GM12878 (cell line): ENCODE data around the gene SLC6A7. TPM values are rescaled to one million over a fixed set of nuclear protein-coding genes. Genes with fewer than 3 reads are reported as not detected.
A peak's percentile ranks its signal among the peaks of the same experiment; 100 is the strongest.

Source experiments
- ATAC-seq: fragments of 200-7000 bp; cut with Tn5 transposase; 3 replicates; pipeline ENCODE4 v1.9.1; 2020; ENCODE audit warnings: mild to moderate bottlenecking, moderate library complexity
- BruUV-seq: library from RNA; stranded (reverse); fragments of 400-500 nt; replicated peaks from 2 replicates; lab custom pipeline; 2021; lab: Mats Ljungman, UMichigan
- CTCF ChIA-PET: fragments of 300-600 bp; sonication (Branson Sonifier 250); formaldehyde crosslinking; extraction: SDS; loops from one replicate; lab custom pipeline; 2021; ENCODE audit warnings: inconsistent platforms; lab: Yijun Ruan, JAX
- POLR2A ChIA-PET: fragments of 350-600 bp; formaldehyde crosslinking; extraction: SDS; loops from one replicate; lab custom pipeline; 2021; ENCODE audit warnings: inconsistent platforms; lab: Charles Lee
- RAD21 ChIA-PET: fragments of 300-600 bp; sonication (Branson Sonifier 250); formaldehyde crosslinking; loops from one replicate; lab custom pipeline; 2023; ENCODE audit warnings: antibody characterized with exemption; ENCODE audit not compliant: unreplicated experiment; lab: Charles Lee
- SMC1A ChIA-PET: fragments of 300-600 bp; sonication (Branson Sonifier 250); formaldehyde crosslinking; loops from one replicate; lab custom pipeline; 2023; ENCODE audit not compliant: unreplicated experiment, uncharacterized antibody; lab: Charles Lee
- DNase-seq: peaks from one replicate; pipeline ENCODE4 v3.0.0-alpha.2; 2011; ENCODE audit warnings: low read depth, low spot score
- FAIRE-seq: peaks from 3 replicates; lab custom pipeline; 2011; peaks lifted over from hg19 to GRCh38; lab: Jason Lieb, UNC
- H2AFZ ChIP-seq: 2 replicates; pipeline ENCODE4 v1.6.0; 2011; ENCODE audit warnings: low read depth, low read length, control low read depth; ENCODE audit not compliant: control insufficient read depth
- H3K27ac ChIP-seq: 2 replicates; pipeline ENCODE4 v1.5.1; 2011; ENCODE audit warnings: control low read depth; ENCODE audit not compliant: control insufficient read depth, insufficient read depth
- H3K27me3 ChIP-seq, 2 experiments: replicated peaks in 1 of 2; 2 replicates each; pipeline versions ENCODE4 v1.6.0 to v1.6.1; 2011; ENCODE audit warnings: low read length in 1 of 2; ENCODE audit not compliant: control insufficient read depth in 2 of 2, insufficient read depth in 2 of 2
- H3K36me3 ChIP-seq, 2 experiments: 2 replicates each; pipeline ENCODE4 v1.5.1; 2011; ENCODE audit warnings: low read length in 1 of 2; ENCODE audit not compliant: control insufficient read depth in 2 of 2, insufficient read depth in 2 of 2
- H3K4me1 ChIP-seq: 2 replicates; pipeline ENCODE4 v1.6.1; 2011; ENCODE audit warnings: mild to moderate bottlenecking, low read length, moderate library complexity, mixed read lengths; ENCODE audit not compliant: control insufficient read depth, insufficient read depth
- H3K4me2 ChIP-seq: 2 replicates; pipeline ENCODE4 v1.6.0; 2011; ENCODE audit warnings: control low read depth; ENCODE audit not compliant: control insufficient read depth, insufficient read depth
- H3K4me3 ChIP-seq: fragments of 200-600 bp; sonication (generic); 2 replicates; pipeline ENCODE4 v1.5.1; 2016
- H3K79me2 ChIP-seq: 2 replicates; pipeline ENCODE4 v1.6.0; 2011; ENCODE audit warnings: low read length; ENCODE audit not compliant: control insufficient read depth, insufficient read depth
- H3K9ac ChIP-seq: 2 replicates; pipeline ENCODE4 v1.8.0; 2011; ENCODE audit warnings: low read length, control low read depth, mixed read lengths; ENCODE audit not compliant: control insufficient read depth, insufficient read depth
- H3K9me3 ChIP-seq: replicated peaks from 3 replicates; pipeline ENCODE4 v1.5.1; 2011; ENCODE audit warnings: mild to moderate bottlenecking, low read length; ENCODE audit not compliant: control insufficient read depth, insufficient read depth
- H4K20me1 ChIP-seq: 2 replicates; pipeline ENCODE4 v1.6.0; 2011; ENCODE audit not compliant: control insufficient read depth, insufficient read depth
- BHLHE40 ChIP-seq, 2 experiments: fragments of 450-650 bp in 1 of 2; IDR thresholded peaks; 2 replicates each; pipeline ENCODE4 v1.6.1; 2011 to 2017; ENCODE audit warnings: low read depth in 2 of 2, borderline replicate concordance in 1 of 2, improper control_type of control experiment in 1 of 2, low read length in 1 of 2, mild to moderate bottlenecking in 1 of 2
- CHD2 ChIP-seq: IDR thresholded peaks from 2 replicates; pipeline ENCODE4 v1.6.1; 2011; ENCODE audit warnings: low read depth, low read length, improper control_type of control experiment, borderline replicate concordance
- HDAC2 ChIP-seq: fragments of 200-600 bp; sonication (generic); IDR thresholded peaks from 2 replicates; pipeline ENCODE4 v1.6.1; 2017
- IKZF1 ChIP-seq: fragments of 450-650 bp; conservative IDR thresholded peaks from 2 replicates; pipeline ENCODE4 v1.6.1; 2017; ENCODE audit warnings: antibody characterized with exemption, mild to moderate bottlenecking
- MAX ChIP-seq: IDR thresholded peaks from 2 replicates; pipeline ENCODE4 v1.6.1; 2012; ENCODE audit warnings: low read depth, low read length, improper control_type of control experiment
- MTA2 ChIP-seq: fragments of 450-650 bp; IDR thresholded peaks from 2 replicates; pipeline ENCODE4 v1.6.1; 2016; ENCODE audit warnings: low read depth, mild to moderate bottlenecking, moderate library complexity
- MTA3 ChIP-seq: IDR thresholded peaks from 2 replicates; pipeline ENCODE4 v1.6.1; 2012; ENCODE audit warnings: low read length, inconsistent platforms, borderline replicate concordance
- NFYB ChIP-seq: IDR thresholded peaks from 2 replicates; pipeline ENCODE4 v1.6.1; 2011; ENCODE audit warnings: low read depth, mild to moderate bottlenecking, low read length, improper control_type of control experiment, moderate library complexity; ENCODE audit not compliant: insufficient read depth
- PKNOX1 ChIP-seq: fragments of 450-650 bp; IDR thresholded peaks from 2 replicates; pipeline ENCODE4 v1.6.1; 2016; ENCODE audit warnings: mild to moderate bottlenecking
- RELB ChIP-seq: fragments of 450-650 bp; IDR thresholded peaks from 2 replicates; pipeline ENCODE4 v1.6.1; 2017; ENCODE audit warnings: low read depth, mild to moderate bottlenecking, moderate library complexity
- SIN3A ChIP-seq: IDR thresholded peaks from 2 replicates; pipeline ENCODE4 v1.6.1; 2012; ENCODE audit warnings: low read depth, low read length, improper control_type of control experiment
- TAF1 ChIP-seq: IDR thresholded peaks from 2 replicates; pipeline ENCODE4 v1.6.1; 2011; ENCODE audit warnings: mild to moderate bottlenecking, low read depth, low read length, borderline replicate concordance
- WGBS: methylation state at CpG from one replicate; pipeline ENCODE4 v1.1.6; 2016; ENCODE audit warnings: low lambda C conversion rate; ENCODE audit not compliant: insufficient replicate concordance, insufficient coverage; ENCODE audit errors: missing lambda C conversion rate; 5-methylcytosine and 5-hydroxymethylcytosine counted together
- in situ Hi-C: fragments of 300-500 bp; cut with MboI; formaldehyde crosslinking; loops from 9 replicates; pipeline ENCODE4 v1.14.3; 2018; ENCODE audit warnings: mixed read lengths
- intact Hi-C: fragments of 100-400 bp; cut with micrococcal nuclease; formaldehyde crosslinking; loops from one replicate; pipeline ENCODE4 v1.14.2; 2022; ENCODE audit not compliant: unreplicated experiment
- polyA plus RNA-seq, 11 experiments: library from polyadenylated mRNA; depleted of rRNA in 4 of 11; unstranded in 6 of 11; stranded (reverse) in 5 of 11; fragments of >200 nt; fragmentation: Nextera tagmentation in 4 of 11; fragmentation: Illumina TruSeq in 1 of 11; extraction: Ambion mirVana in 4 of 11; extraction: Trizol in 1 of 11; gene quantifications; 1 replicate in 1 of 11; 2 replicates in 10 of 11; pipeline versions ENCODE4 v1.2.1 to v1.2.3, GENCODE V29; 2011 to 2016; ENCODE audit warnings: inconsistent platforms in 2 of 11, missing spikeins in 2 of 11, low read depth in 1 of 11
- total RNA-seq, 4 experiments: library from RNA; depleted of rRNA in 3 of 4; stranded (reverse); fragments of >200 nt in 3 of 4; fragmentation: Illumina TruSeq in 1 of 4; extraction: Trizol in 1 of 4; gene quantifications; 2 replicates each; pipeline versions ENCODE4 v1.2.1 to v1.2.3, GENCODE V29; 2013 to 2021
- TF ChIP-seq, protein P1 (sequence below): fragments of 450-650 bp; IDR thresholded peaks from 2 replicates; pipeline ENCODE4 v1.6.1; 2017; ENCODE audit warnings: mild to moderate bottlenecking, low read depth, inconsistent platforms; ENCODE audit not compliant: poor library complexity, severe bottlenecking
- TF ChIP-seq, protein P2 (sequence below): IDR thresholded peaks from 2 replicates; pipeline ENCODE4 v1.6.1; 2012; ENCODE audit warnings: low read length, inconsistent platforms

Gene SLC6A7
- total and polyA plus RNA-seq, 10 of the 15 experiments (the other 5 are each of a cell fraction or from before 2014, with no cell fraction given) = 0.01 to 0.15 (median 0.06) TPM; not detected in 7

DNA sequence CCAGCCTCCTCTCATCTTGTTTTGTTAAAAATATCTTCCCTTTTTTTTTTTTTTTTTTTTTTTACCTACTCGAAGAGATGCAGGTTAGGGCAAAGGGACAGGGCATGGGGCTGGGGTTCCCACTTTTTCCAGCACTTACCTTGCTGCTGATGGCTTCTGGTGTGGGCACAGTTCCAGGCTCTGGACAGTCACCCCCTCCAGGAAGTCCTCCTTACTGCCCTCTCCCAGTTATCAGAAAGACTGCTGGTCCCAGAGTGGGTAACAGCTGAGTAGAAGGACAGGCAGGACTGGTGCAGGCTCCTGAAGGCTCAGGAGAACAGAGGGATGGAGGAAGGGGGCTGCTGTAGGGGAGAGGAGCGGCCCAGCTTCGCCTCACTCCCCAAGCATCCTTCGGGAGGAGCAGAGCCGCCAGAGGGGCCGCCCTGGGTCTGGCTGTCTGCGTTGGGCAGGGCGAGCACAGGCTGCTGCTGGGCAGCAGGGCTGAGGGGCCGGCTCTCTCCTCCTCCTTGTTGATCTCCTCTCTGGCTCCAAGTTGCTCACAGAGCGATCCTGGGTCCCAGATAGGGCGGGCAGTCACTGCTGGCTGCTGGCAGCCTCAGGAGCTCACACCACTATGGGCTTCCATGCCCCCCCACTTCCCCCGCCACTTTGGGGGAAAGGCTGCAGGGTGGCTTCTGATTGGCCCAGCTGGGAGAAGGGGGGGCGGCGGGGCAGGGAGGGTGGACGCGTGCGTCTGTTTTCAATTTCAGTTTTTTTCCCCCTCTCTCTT, 34.4 kb upstream of the SLC6A7 start, which contains the start of gene PDGFRB:
TSS of gene PDGFRB (minus strand) at position 588 of the 769 bp plus-strand sequence. CDS start 18,798 bp downstream, outside the sequence.
- ChIA-PET SMC1A (interaction anchor here (0.9 to 1.1 kb wide), 2 partner anchors 10 to 20 kb away, joined by 3 to 5 read pairs; no protein-coding TSS in a partner anchor), POLR2A (interaction anchor here (0.5 to 1.3 kb wide), 7 partner anchors 10 to 321 kb away, joined by 3 to 5 read pairs (median 3); no protein-coding TSS in a partner anchor), CTCF (interaction anchor here (0.6 to 3.4 kb wide), 5 partner anchors 10 to 25 kb away, joined by 3 to 13 read pairs (median 3); no protein-coding TSS in a partner anchor), RAD21 (interaction anchor here (0.6 to 3.1 kb wide), 2 partner anchors 10 to 150 kb away, joined by 3 to 13 read pairs; no protein-coding TSS in a partner anchor)
- Histone ChIP-seq H3K4me1 (peaks cover 12% of the 10 kb centered on the region), H2AFZ (peak within 1 kb of the TSS; percentile 49), H3K79me2 (no peaks in the 10 kb centered on the region), H3K9ac (peak within 1 kb of the TSS; percentile 46), H3K27me3 (no peaks in the 10 kb centered on the region), H4K20me1 (no peaks in the 10 kb centered on the region), H3K4me3 (peak within 1 kb of the TSS; percentile 74), H3K27ac (no peak within 1 kb of the TSS), H3K9me3 (no peaks in the 10 kb centered on the region), H3K4me2 (peak within 1 kb of the TSS; percentile 86), H3K36me3 (no peaks in the 10 kb centered on the region)
- in situ Hi-C loops (no loop called here), intact Hi-C loops (no loop called here)
- no peak for DNase-seq
- no peak for FAIRE-seq
- peak; percentile 84 for ATAC-seq
- 9% methylated on average over 14 of the region's 17 CpGs for WGBS
- TSS peak; percentile 65 for BruUV-seq
- peak in 1 of 2 experiments; percentile 67; a peak in 1 of 4 replicates for TF ChIP-seq BHLHE40 (IDR thresholded peaks at IDR 0.05; ENCODE audit: borderline replicate concordance in 1 of 2, low read depth in 2 of 2, low read length in 1 of 2)
- TF ChIP-seq HDAC2 = no peak
- TF ChIP-seq PKNOX1 = 0 out of 2 replicates have a peak, but pooled peaks have one; percentile 13
- TF ChIP-seq MAX = peak; percentile 33; the same call in 1 of the 2 replicates
- no peak for TF ChIP-seq RELB
- peak; percentile 54; the same call in 1 of the 2 replicates for TF ChIP-seq MTA2
- TF ChIP-seq, protein P1, sequence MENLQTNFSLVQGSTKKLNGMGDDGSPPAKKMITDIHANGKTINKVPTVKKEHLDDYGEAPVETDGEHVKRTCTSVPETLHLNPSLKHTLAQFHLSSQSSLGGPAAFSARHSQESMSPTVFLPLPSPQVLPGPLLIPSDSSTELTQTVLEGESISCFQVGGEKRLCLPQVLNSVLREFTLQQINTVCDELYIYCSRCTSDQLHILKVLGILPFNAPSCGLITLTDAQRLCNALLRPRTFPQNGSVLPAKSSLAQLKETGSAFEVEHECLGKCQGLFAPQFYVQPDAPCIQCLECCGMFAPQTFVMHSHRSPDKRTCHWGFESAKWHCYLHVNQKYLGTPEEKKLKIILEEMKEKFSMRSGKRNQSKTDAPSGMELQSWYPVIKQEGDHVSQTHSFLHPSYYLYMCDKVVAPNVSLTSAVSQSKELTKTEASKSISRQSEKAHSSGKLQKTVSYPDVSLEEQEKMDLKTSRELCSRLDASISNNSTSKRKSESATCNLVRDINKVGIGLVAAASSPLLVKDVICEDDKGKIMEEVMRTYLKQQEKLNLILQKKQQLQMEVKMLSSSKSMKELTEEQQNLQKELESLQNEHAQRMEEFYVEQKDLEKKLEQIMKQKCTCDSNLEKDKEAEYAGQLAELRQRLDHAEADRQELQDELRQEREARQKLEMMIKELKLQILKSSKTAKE = no peak
- TF ChIP-seq TAF1 = no peak
- peak; percentile 37; the same call in 1 of the 2 replicates for TF ChIP-seq CHD2
- no peak for TF ChIP-seq MTA3
- TF ChIP-seq, protein P2, sequence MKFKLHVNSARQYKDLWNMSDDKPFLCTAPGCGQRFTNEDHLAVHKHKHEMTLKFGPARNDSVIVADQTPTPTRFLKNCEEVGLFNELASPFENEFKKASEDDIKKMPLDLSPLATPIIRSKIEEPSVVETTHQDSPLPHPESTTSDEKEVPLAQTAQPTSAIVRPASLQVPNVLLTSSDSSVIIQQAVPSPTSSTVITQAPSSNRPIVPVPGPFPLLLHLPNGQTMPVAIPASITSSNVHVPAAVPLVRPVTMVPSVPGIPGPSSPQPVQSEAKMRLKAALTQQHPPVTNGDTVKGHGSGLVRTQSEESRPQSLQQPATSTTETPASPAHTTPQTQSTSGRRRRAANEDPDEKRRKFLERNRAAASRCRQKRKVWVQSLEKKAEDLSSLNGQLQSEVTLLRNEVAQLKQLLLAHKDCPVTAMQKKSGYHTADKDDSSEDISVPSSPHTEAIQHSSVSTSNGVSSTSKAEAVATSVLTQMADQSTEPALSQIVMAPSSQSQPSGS = no peak
- TF ChIP-seq SIN3A = no peak
- TF ChIP-seq IKZF1 = 0 out of 2 replicates have a peak, but pooled peaks have one; percentile 35
- peak; percentile 62; the same call in 1 of the 2 replicates for TF ChIP-seq NFYB
